Retina (tissue), 1 donor: ENCODE data around the gene ARHGAP6.

Experiments
- DNase-seq: peaks from one replicate; pipeline ENCODE4 v3.0.0-alpha.2; 2016

Gene ARHGAP6

DNA sequence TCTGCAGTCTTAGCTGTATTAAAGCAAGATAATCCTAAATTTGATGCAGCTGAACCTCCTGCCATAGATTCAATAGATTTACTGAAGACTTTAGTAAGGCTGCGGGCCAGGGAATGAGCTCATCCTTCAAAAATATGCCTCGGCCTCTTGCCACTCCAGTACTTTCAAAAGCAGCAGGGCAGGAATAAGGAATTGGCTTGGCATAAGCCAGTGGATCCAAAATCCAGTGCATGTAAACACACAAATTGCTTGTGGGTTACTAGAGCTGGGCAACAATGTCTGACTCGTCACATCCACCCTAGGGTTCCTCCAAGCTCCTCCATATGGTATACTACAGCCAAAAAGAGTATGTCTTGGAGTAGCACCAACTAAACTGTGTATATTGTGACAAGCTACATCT, 207.6 kb downstream of the ARHGAP6 start:
- no peak for DNase-seq

DNA sequence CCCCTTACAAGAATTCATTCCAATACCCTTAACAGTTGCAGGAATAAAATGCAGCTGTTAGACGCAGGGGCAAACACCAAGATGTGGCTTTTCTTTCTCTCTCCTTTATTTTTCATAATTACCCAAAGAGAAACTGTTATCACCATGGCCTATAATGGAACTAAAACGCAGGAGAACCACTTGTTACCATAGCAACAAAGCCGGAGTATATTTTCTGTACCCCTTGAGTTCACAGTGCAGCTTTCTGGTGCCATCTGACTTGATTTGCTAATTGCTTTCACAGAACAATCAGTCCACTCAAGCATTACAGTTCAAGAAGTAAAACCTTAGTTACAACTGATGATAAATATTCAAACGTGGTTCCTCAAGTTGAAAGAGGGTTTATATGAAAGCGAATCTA, 214.6 kb downstream of the ARHGAP6 start:
- no peak for DNase-seq

DNA sequence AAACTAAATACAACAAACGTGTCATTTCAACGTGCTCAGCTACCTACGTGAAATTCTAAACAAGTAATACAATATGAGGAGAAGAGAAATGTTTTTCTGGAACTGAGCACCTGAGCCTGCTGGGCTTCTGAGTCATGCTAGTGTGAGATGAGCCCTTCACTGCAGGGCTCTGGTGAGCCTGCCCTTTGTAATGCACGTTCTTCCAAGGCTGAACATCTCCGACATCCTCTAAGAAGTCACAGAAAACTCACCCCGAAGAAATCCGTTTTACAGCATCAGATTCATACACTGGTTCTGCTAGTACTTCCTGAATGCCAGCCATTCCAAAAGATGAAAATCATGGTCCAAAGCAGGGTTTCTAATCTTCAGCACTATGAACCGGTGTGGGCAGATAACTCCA, 215.4 kb downstream of the ARHGAP6 start:
- no peak for DNase-seq

DNA sequence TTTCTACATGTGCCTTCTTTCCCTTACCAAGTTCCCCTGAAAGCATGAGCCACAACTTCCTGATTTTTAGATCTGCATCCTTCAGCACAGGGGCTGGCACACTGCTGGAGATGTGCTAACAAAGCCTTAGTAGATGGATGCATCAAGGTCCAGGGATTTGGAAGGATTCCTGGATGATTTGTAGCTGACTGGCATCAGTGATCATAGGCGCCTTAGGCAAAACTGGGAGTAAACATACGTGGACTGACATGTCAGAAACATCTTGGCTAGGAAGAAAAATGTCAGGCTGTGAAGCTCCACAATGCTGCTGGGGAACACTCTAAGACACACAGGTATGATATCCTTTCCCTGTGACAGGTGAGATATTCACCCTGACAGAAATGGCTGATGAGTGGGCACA, 216.1 kb downstream of the ARHGAP6 start:
- no peak for DNase-seq

DNA sequence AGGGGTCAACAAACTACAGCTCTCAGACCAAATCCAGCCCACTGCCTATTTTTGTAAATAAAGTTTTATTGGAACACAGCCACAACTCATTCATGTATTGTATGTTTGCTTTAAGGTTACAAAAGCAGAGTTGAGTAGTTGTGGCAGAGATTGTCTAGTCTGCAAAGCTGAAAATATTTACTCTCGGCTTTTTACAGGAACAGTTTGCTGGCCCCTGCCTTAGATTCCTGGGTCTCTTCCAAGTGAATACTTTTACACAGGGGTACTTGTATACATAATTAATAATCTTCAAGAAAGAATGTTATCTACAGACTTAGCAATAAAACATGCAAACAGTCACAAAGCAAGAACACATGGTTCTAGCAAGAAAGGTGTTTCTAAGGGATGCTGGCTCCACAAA, 218.3 kb downstream of the ARHGAP6 start:
- no peak for DNase-seq

DNA sequence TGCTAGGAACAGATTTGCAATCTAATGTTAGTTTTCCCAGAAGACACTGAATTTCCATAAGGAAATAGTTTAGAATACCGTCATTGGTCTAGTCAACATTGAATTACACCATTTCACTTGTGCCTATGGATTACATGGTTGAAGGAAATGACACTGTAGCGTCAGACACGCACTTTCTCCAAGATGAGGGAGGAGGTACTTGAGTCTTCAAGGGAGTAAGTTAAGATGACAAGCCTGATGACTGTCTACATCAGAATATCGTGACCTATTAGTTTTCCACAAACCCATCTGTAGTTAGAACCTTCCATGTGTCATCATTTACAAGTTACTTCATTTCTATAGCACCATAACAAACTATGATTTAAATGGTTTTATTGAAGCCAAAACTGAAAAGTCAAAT, 218.8 kb downstream of the ARHGAP6 start:
- no peak for DNase-seq

DNA sequence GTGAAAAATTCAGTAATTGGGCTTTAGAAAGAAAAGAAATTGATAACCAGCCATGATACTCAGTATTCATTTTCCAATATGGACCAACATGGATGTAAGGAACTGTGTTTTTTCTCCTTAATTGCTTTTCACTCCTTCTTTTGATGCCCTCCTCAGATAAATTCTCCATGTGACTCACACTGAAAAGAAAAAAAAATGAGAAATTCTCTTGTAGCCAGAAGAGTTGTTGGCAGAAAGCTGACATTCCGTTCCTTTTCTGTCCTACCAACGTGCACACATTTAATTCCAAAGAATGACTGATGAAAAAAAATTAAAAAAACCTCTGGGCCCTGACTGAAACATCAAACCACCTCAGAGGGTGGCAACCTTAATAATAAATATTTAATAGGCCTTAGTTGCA, 219.4 kb downstream of the ARHGAP6 start:
- no peak for DNase-seq

DNA sequence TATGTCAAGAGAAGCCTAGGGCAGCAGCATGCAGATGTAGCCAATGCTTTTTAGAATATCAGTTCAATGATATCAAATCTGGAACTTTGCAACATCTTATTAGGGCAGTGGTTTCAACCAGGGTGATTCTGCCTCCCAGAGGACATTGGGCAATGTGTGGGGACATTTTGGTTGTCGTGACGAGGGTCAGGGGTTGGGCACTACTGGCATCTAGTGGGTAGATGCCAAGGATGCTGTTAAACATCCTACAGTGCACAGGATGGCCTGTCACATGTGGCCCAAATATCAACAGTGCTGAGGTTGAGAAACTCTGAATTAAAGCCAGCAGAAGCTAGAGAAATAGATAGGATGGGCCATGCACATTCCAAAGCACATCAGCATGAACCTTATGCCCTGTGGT, 220.2 kb downstream of the ARHGAP6 start:
- DNase-seq = no peak

DNA sequence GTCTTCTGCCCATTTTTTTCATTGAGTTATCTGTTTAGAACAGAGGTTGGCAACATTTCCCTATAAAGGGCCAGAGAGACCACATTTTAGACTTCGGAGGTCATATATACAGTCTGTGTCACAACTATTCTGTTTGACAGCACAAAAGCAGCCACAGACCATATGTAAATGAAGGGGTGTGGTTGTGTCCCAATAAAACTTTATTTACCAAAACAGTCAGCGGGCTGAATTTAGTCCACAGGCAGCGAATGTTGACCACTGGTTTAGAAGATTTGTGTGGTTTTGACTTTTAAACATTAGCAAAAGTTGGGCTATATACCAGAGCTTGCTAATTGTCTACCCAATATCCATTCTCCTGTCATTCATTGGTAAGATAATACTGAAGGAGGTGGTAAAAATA, 221.7 kb downstream of the ARHGAP6 start:
- no peak for DNase-seq

DNA sequence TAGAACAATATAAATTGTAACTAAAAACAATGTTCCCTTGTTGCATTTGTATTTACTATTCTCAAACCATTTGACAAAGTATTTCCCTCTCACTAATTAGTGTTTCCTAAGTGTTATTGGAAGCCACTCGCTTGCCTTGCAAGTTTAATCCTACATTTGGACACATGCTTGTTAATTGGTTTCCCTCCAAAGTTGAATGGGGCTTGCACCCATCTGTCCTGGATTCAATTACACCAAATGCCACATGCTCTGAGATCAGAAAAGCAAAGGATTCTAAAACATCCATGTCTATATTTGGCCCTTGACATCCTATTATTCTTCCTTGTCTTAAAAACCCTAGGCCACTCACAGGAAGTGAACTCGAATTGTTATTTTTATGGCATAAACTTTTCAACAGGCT, 225.9 kb downstream of the ARHGAP6 start:
- DNase-seq = no peak

DNA sequence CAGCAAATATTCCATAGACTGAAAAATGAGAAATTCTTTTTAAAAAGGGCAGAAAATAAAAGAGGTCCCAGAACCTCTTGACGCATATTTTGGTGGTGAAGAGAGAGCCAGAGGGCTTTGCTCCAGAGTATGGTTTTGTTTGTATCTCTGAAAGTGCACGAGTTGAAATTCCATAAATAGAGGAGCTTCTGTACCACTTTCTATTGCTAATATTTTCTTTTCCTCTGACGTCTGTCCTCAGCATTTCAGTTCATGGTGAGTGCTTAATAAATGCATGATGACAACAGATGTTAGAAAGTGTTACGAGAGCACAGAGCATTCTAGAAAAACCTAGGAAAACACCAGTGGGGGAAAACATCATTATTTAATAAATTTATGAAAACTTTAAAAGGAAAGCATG, 227.0 kb downstream of the ARHGAP6 start:
- no peak for DNase-seq

DNA sequence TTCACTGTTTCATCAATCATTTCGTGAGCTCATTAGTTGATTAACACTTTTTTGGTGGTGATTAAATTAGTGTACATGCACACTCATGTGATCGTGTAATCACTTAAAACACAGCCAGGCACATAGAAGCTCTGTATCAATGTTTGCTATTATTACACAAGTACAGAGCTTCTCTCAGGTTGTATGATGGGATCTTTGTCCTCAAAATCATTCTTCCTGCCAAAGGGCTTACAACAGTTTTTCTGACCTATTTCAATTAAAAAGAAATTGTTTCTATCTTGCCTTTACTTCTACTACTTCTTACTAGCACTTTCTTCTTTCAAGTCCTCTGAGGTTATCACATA, 227.4 kb downstream of the ARHGAP6 start:
- no peak for DNase-seq

DNA sequence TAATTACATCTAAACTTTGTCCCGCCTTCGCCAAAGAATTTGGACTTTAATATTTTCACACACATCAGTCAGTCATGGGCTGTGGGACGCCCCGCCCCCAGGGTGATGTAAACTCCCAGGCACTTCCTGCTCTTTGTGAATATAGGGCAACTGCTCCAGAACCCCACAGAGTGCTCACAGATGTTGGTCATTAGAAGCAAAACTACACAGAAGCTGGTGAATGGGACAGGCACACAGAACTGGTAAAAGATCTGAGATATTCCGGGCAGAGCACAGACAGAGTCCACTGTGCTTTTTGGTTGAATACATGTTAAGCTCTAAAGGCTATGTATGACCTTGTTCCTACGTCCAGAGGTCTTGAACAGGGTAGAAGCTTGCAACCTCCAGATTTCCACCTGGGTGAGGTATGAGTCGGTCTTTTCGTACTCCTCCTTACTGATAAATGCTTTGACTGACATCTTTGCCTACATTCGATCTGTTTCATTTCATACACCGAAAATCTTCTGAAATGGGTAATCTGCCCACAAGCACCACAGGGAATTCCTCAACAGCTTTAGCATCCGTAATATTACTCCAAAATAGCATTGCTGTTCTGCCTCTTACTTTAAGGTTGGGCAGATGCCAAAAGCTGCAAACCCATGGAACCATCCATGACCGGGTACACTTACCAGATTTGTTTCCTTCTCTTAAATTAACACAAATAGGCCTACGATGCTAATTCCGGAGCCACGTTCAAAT, 227.9 kb downstream of the ARHGAP6 start:
- DNase-seq = no peak

DNA sequence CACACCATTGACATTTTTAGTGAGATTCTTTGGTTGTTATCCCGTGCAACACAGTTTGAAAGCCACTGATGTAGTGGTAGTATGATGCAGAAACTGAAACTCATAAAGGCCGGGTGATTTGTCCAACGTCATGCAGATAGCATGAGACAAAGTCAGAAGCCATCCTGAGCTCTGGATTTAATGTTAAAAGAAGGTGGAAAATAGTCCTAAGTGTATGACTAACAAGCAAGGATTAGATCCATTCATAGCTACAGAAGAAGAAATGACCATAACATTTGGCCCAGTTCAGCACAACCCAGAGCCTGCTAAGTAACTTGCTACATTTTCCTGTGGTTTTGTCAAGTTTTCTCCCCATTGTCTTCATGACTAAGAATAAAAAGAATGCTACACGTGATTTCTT, 230.2 kb downstream of the ARHGAP6 start:
- DNase-seq = no peak

DNA sequence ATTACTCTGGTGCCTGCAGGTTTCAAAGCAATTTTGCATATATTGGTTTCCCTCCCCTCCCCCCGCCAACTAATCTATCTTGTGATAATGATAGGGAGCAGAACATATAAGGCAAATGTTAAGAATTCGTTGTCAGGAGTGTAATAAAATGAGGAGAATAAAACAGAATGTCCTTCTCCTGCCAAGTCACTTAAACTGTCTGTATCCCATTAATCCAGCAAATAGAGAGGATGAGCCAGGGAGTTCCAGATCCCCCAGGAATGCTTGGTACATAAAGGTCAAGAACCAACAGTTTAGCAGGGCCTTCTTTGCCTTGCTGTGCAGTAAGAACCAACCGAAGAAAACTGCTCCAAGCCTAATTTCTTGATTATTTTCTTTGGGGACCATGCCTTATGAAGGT, 231.1 kb downstream of the ARHGAP6 start:
- no peak for DNase-seq

DNA sequence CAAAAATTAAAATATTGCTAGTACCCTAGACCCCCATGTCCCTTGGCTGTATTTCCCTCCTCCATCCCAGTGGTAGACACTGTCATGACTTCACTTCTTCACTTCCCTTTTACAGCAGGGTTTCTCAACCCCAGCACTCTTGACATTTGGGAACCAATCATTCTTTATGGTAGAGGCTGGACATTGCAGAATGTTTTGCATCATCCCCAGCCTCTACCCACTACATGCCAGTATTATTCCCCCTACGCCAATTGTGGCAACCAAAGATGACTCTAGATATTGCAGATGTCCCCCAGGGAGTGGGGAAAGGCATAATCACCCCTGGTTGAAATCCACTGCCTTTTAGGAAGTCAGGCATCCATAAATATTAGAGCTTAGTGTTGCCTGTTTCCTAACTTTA, 233.9 kb downstream of the ARHGAP6 start:
- DNase-seq = no peak

DNA sequence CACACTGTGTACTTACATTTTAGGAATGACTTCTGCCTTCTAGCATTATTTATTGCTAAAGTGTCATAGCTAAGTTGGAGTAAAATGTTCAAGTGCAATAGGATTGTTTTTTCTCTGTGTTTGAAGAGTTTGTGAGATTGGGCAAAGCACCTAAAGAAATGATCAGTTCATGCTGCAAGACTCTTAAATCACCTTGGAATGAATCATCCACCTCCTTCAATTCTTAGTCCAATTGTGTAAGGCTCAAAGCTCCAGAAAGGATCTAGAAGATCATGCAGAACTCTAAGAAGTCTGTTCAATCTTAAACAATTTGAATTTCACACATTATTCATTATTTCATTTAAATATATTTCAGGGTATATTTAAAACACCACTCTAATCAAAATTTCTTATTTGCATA, 235.4 kb downstream of the ARHGAP6 start:
- DNase-seq = no peak

DNA sequence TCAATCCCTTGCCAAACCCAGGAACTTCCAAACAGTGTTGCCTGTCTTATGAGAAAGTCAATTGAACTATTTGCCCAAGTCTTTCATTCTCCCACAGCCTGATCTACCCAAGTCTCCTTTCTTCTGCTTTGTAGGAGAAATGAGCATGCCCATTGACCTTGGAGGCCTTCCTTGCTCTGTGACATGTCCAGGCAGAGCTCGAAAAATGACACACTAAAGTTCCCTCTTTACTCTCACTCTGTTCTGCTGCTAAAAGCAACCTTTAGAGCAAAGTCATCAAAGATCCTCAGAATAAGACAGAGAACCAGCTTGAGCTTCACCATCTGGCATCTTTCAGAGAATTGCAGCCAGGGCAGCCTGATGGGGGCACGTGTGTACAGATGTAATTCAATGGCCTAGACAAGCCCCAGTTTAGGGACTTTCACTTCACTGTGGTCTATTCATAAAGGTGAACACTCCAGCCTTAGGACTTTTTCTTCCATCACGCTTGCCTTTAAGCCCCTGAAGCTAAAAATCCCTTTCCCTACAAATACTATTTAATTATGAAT, 236.1 kb downstream of the ARHGAP6 start:
- no peak for DNase-seq

DNA sequence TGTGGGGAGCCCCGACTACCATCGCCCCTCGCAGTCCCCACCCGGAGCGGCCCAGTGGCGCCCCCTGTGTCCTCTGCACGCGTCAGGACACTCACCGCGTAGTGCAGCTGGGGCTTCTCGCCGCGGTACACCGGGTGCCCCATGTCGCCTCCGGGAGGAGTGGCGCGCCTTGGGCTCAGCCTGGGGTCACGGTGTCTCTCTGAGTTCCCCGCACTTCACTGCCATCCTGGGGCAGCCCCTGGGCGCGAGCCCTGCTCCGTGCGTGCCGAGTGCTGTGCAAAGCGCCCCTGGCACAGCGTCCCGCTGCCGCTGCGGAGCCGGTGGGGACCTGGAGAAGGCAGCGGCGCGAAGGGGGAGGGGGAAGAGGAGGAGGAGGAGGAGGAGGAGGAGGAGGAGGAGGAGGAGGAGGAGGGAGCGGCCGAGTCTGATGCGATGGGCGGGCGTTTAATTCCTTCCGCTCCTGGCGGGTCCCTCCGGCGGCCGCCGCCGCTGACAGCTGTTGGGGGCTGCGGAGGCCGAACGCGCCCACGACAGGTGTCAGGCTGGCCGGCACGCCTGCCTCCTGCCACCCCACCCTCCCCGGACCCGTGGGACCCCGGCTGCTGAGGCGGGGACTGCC, 238.2 kb downstream of the ARHGAP6 start:
- DNase-seq = peak; percentile 74

DNA sequence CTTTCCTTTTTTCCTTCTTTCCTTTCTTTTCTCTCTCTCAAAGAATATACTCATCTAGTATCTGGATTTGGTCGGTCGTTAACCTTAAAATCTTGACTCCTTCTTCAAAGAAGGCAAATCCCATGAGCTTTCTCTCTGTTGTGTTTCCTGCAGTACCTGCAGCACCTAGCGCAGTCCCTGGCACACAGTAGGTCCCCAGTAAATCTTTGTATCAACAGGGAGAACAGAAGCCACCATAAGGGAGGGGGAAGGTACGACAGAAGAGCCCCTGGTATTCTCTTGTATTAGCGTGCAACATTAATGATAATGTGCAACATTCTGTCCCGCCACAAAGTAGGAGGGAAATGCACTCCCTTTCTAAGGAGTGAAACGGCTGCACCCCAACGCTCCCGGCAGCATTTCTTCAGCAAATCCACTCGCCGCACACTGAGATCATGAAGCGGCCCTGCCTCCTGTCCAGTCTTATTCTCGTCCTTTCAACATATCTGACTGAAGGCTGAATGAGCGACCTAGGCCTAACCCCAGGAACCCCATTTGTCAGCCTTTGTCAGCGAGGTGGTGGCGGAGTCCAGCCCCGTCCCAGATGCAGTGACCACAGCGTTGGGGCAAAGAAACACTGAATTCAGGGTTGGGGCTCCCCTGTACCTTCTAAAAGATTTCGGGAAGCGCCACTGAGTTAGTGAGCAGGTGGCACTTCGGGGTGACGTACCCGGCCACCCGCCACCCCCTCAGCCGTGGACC, 238.8 kb downstream of the ARHGAP6 start:
- peak; percentile 47 for DNase-seq

DNA sequence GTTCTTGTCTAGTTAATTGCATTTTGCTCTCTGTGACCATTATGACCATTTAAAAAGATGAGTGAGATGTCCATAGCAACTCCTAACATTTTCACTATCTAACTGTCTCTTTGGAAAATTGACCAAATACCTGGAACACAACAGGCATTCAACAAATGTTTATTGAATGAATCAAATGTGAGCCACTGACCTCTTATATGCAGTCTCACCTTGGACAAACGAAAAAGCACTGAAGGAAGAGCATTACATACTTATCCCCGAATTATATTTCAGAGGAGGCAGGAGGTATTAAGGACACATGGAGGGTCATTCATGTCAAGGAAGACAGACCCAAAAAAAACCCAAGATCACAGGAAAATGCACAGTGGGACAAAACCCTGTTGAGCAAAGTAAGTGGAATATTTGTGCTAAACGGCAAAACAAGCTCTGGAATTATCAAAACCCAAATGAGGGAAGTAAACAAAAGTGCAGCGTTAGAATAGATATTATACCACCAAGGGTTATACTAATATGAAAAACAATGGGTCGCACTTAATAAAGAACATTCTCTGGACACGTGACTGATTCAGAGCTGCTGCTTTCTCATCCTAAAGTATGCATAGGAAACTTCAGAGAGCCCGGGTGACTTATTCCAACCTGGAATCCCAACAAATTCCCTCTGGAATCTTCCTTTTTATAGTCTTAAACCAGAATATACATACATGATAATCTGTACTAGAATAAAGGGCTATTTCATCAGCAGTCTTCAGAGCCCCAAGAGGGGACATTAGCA, 240.6 kb downstream of the ARHGAP6 start:
- DNase-seq = no peak

DNA sequence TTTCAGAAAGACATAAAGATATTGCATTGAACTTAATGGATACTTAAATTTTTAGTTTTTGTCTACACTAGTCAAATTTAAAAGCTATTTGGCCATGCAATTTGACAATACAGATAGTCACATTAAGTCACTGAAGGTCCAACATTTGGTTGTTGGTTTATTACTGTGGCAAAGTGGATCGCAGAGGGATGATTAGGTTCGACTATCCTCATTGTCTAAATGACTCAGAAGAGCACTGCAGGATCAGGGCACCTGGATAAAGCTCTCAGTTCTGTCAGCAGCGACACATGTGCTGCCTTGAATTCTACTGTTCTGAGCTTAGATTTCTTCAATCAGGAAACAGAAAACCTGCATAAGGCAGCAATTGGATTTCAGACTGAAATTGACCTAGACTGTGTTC, 241.8 kb downstream of the ARHGAP6 start:
- DNase-seq = no peak

DNA sequence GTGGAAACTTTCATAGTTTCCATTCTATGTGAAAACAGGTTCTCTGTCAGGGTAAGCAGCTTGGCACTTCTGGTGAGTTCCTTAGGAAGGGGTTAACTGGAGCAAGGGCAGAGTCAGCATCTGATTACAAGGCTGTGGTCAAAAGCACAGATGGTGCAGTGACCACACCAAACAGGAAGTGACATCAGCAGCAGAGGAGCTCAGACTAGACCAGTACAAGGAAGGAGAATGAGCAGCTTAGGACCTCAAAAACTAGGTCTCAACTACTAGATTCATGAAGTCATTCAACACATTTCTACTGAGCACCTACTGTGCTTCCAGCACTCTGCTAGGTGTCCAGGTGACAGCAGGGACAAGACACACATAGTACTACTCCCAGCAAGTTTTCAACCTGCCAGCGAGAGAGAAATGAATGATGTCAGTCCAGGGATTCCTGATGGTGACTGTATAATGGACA, 242.3 kb downstream of the ARHGAP6 start:
- DNase-seq = no peak
